ENCODE results near the gene FAM241A. TPM values are rescaled to one million over a fixed set of nuclear protein-coding genes. Genes with fewer than 3 reads are reported as not detected.

The FAM241A gene
- total and polyA plus RNA-seq, 9 of the 15 experiments (the other 6 are each of a cell fraction or from before 2014, with no cell fraction given): 2.3 to 8.5 (median 5.3) TPM

- TF ChIP-seq TRIM25 (IDR thresholded peaks at IDR 0.05; ENCODE audit: borderline replicate concordance): no peak
- no peak for TF ChIP-seq ZNF395 (CRISPR knock-in tag; IDR thresholded peaks at IDR 0.05)
- no peak for TF ChIP-seq TAF15 (IDR thresholded peaks at IDR 0.05; ENCODE audit: low read depth, low read length)
- peak; percentile 87; the same call in 1 of the 2 replicates for TF ChIP-seq GATAD2B (IDR thresholded peaks at IDR 0.05; ENCODE audit: borderline replicate concordance)
- TF ChIP-seq NR2C2 (CRISPR knock-in tag; IDR thresholded peaks at IDR 0.05): no peak
- TF ChIP-seq NR2C2 (tag; IDR thresholded peaks at IDR 0.05): no peak
- 0 out of 2 replicates have a peak, but pooled peaks have one; percentile 11 for TF ChIP-seq JUND (IDR thresholded peaks at IDR 0.05; ENCODE audit: borderline replicate concordance, low read depth, low read length)
- no peak; the same call in 2 of the 3 replicates for TF ChIP-seq JUND (tag; IDR thresholded peaks at IDR 0.05; ENCODE audit: borderline replicate concordance, low read depth, low read length)
- no peak for TF ChIP-seq HDAC2 (IDR thresholded peaks at IDR 0.05)
- no peak for TF ChIP-seq PTRF (tag; IDR thresholded peaks at IDR 0.05)
- no peak for TF ChIP-seq FOXM1 (IDR thresholded peaks at IDR 0.05; ENCODE audit: low read depth)
- peak; percentile 83; the same call in 1 of the 2 replicates for TF ChIP-seq FOXM1 (CRISPR knock-in tag; IDR thresholded peaks at IDR 0.05; ENCODE audit: low read depth)
- TF ChIP-seq HMBOX1 (IDR thresholded peaks at IDR 0.05): no peak
- peak; percentile 77 to 92; a peak in 3 of 4 replicates for TF ChIP-seq UBTF (IDR thresholded peaks at IDR 0.05; ENCODE audit: borderline replicate concordance in 1 of 2, low read depth in 2 of 2, low read length in 2 of 2)
- peak; percentile 42 to 91; a peak in 3 of 4 replicates for TF ChIP-seq NONO (IDR thresholded peaks at IDR 0.05; ENCODE audit: low read depth in 2 of 2, low read length in 1 of 2)
- TF ChIP-seq ZFP91 (CRISPR knock-in tag; IDR thresholded peaks at IDR 0.05): no peak
- TF ChIP-seq POLR2G (IDR thresholded peaks at IDR 0.05; ENCODE audit: low read depth, low read length): peak; percentile 96
- TF ChIP-seq CHD1 (IDR thresholded peaks at IDR 0.05; ENCODE audit: low read length): peak; percentile 6
- TF ChIP-seq E2F3 (CRISPR knock-in tag; IDR thresholded peaks at IDR 0.05): 0 out of 2 replicates have a peak, but pooled peaks have one; percentile 19
- no peak for TF ChIP-seq CBFA2T2 (conservative IDR thresholded peaks at IDR 0.05)
- no peak for TF ChIP-seq HDAC1 (IDR thresholded peaks at IDR 0.05)
Observed at GRCh38 chr4:112145326-112145789, at the start of gene FAM241A (continued).

Data from K562 (cell line).